Right renal cortex interstitium (tissue), 3 donors: ENCODE data around the gene SYTL2. TPM values are rescaled to one million over a fixed set of nuclear protein-coding genes. Genes with fewer than 3 reads are reported as not detected.
A peak's percentile ranks its signal among the peaks of the same experiment; 100 is the strongest.

Experiments used
- DNase-seq, 3 donors: peaks; one replicate each; pipeline ENCODE4 v3.0.0-alpha.2; 2013; ENCODE audit warnings: low read depth in 3 of 3, low spot score in 2 of 3
- polyA plus RNA-seq, 3 donors: library from polyadenylated mRNA; unstranded; fragments of 120-200 nt; gene quantifications; one replicate each; pipeline ENCODE4 v1.2.1, GENCODE V29; 2013; ENCODE audit not compliant: insufficient read length in 3 of 3

Gene SYTL2
- polyA plus RNA-seq, 3 donors = 69.4 to 76.6 (median 69.6) TPM

- peak in 1 of 3 donors; percentile 40 for DNase-seq
These were observed 44.2 kb downstream of the SYTL2 start for GRCh38 chr11:85766721-85767161.

GRCh38 chr11:85764796-85765195, 46.1 kb downstream of the SYTL2 start:
- no peak for DNase-seq

- no peak for DNase-seq
These were observed 48.7 kb downstream of the SYTL2 start for GRCh38 chr11:85762226-85762625.

- DNase-seq = no peak
These were observed 51.0 kb downstream of the SYTL2 start for GRCh38 chr11:85759915-85760314.

- DNase-seq = no peak
These were observed 52.4 kb downstream of the SYTL2 start for GRCh38 chr11:85758480-85759039.

GRCh38 chr11:85758026-85758425, 52.9 kb downstream of the SYTL2 start:
- DNase-seq = no peak

GRCh38 chr11:85756401-85757200, 54.3 kb downstream of the SYTL2 start:
- no peak for DNase-seq

GRCh38 chr11:85755701-85756100, 55.2 kb downstream of the SYTL2 start:
- DNase-seq = no peak

GRCh38 chr11:85755285-85755684, 55.7 kb downstream of the SYTL2 start:
- DNase-seq = no peak

GRCh38 chr11:85752890-85753581, 57.9 kb downstream of the SYTL2 start:
- DNase-seq = no peak

- DNase-seq = no peak
These were observed 58.6 kb downstream of the SYTL2 start for GRCh38 chr11:85752201-85752889.

- no peak for DNase-seq
These were observed 59.2 kb downstream of the SYTL2 start for GRCh38 chr11:85751724-85752123.

- DNase-seq = no peak
These were observed 60.3 kb downstream of the SYTL2 start for GRCh38 chr11:85750646-85751045.

- DNase-seq = no peak
These were observed 61.1 kb downstream of the SYTL2 start for GRCh38 chr11:85749884-85750283.

- DNase-seq = no peak
These were observed 61.6 kb downstream of the SYTL2 start for GRCh38 chr11:85749287-85749834.

- DNase-seq = no peak
These were observed 62.5 kb downstream of the SYTL2 start for GRCh38 chr11:85748455-85748891.

- no peak for DNase-seq
These were observed 64.3 kb downstream of the SYTL2 start for GRCh38 chr11:85746670-85747069.

- no peak for DNase-seq
These were observed 65.3 kb downstream of the SYTL2 start for GRCh38 chr11:85745626-85746025.

GRCh38 chr11:85742873-85743275, 68.1 kb downstream of the SYTL2 start:
- no peak for DNase-seq

- no peak for DNase-seq
These were observed 68.6 kb downstream of the SYTL2 start for GRCh38 chr11:85742348-85742747.
